ENCODE results near the gene GEMIN7. TPM values are rescaled to one million over a fixed set of nuclear protein-coding genes. Genes with fewer than 3 reads are reported as not detected.

Gene GEMIN7
- total RNA-seq, 4 donors from 2014 or later: 18.8 to 29.8 (median 20.5) TPM

GRCh38 chr19:45061965-45062364 is 17.1 kb upstream of the GEMIN7 start:
- DNase-seq (ENCODE audit: low spot score in 2 of 2): no peak
- H3K27ac ChIP-seq: no peak overlapping the region
- no peaks in the 10 kb centered on the region for H3K9me3 ChIP-seq
- H3K4me1 ChIP-seq: peaks cover 4% of the 10 kb centered on the region
- H3K36me3 ChIP-seq: peaks cover 95% of the 10 kb centered on the region
- TF ChIP-seq EP300 (IDR thresholded peaks at IDR 0.05): no peak
- TF ChIP-seq POLR2AphosphoS5 (IDR thresholded peaks at IDR 0.05): no peak
- no peak for TF ChIP-seq CTCF (IDR thresholded peaks at IDR 0.05)
- no peak for TF ChIP-seq POLR2A (IDR thresholded peaks at IDR 0.05)
- no peak overlapping the region for H3K4me3 ChIP-seq
- no peaks in the 10 kb centered on the region for H3K27me3 ChIP-seq
- WGBS: 87% methylated on average over 4 of the region's 4 CpGs

GRCh38 chr19:45063851-45064801 is 14.9 kb upstream of the GEMIN7 start:
- WGBS: 97% methylated on average over 70 of the region's 85 CpGs
- no peak for TF ChIP-seq CTCF (IDR thresholded peaks at IDR 0.05)
- no peak for TF ChIP-seq POLR2AphosphoS5 (IDR thresholded peaks at IDR 0.05)
- TF ChIP-seq EP300 (IDR thresholded peaks at IDR 0.05): no peak
- TF ChIP-seq POLR2A (IDR thresholded peaks at IDR 0.05): no peak
- no peak for DNase-seq (ENCODE audit: low spot score in 2 of 2)
- H3K4me3 ChIP-seq: no peak overlapping the region
- peaks cover 95% of the 10 kb centered on the region for H3K36me3 ChIP-seq
- H3K9me3 ChIP-seq: no peaks in the 10 kb centered on the region
- H3K27me3 ChIP-seq: no peaks in the 10 kb centered on the region
- H3K4me1 ChIP-seq: peaks cover 6% of the 10 kb centered on the region
- no peak overlapping the region for H3K27ac ChIP-seq

GRCh38 chr19:45066921-45067661 is 12.0 kb upstream of the GEMIN7 start:
- Histone ChIP-seq H3K27me3 (no peaks in the 10 kb centered on the region), H3K27ac (no peak overlapping the region), H3K9me3 (no peaks in the 10 kb centered on the region), H3K36me3 (peaks cover 94% of the 10 kb centered on the region), H3K4me1 (peaks cover 18% of the 10 kb centered on the region), H3K4me3 (no peak overlapping the region)
- DNase-seq (ENCODE audit: low spot score in 2 of 2): no peak
- TF ChIP-seq CTCF (IDR thresholded peaks at IDR 0.05): no peak
- no peak for TF ChIP-seq POLR2A (IDR thresholded peaks at IDR 0.05)
- no peak for TF ChIP-seq EP300 (IDR thresholded peaks at IDR 0.05)
- TF ChIP-seq POLR2AphosphoS5 (IDR thresholded peaks at IDR 0.05): no peak
- 95% methylated on average over 26 of the region's 38 CpGs for WGBS

GRCh38 chr19:45068041-45068440 is 11.0 kb upstream of the GEMIN7 start:
- H3K27ac ChIP-seq: no peak overlapping the region
- no peaks in the 10 kb centered on the region for H3K27me3 ChIP-seq
- 82% methylated on average over 6 of the region's 10 CpGs for WGBS
- H3K36me3 ChIP-seq: peaks cover 91% of the 10 kb centered on the region
- peaks cover 28% of the 10 kb centered on the region for H3K4me1 ChIP-seq
- TF ChIP-seq CTCF (IDR thresholded peaks at IDR 0.05) (no peak), POLR2AphosphoS5 (IDR thresholded peaks at IDR 0.05) (no peak), EP300 (IDR thresholded peaks at IDR 0.05) (no peak), POLR2A (IDR thresholded peaks at IDR 0.05) (no peak)
- no peak overlapping the region for H3K4me3 ChIP-seq
- DNase-seq (ENCODE audit: low spot score in 2 of 2): no peak
- H3K9me3 ChIP-seq: no peaks in the 10 kb centered on the region

- 55% methylated on average over 13 of the region's 13 CpGs for WGBS
- H3K4me1 ChIP-seq: peaks cover 28% of the 10 kb centered on the region
- no peaks in the 10 kb centered on the region for H3K27me3 ChIP-seq
- no peak for DNase-seq (ENCODE audit: low spot score in 2 of 2)
- peak overlapping the region; percentile 31 for H3K27ac ChIP-seq
- H3K4me3 ChIP-seq: no peak overlapping the region
- no peaks in the 10 kb centered on the region for H3K9me3 ChIP-seq
- peaks cover 82% of the 10 kb centered on the region for H3K36me3 ChIP-seq
- TF ChIP-seq POLR2A (IDR thresholded peaks at IDR 0.05): no peak
- TF ChIP-seq CTCF (IDR thresholded peaks at IDR 0.05): no peak
- no peak for TF ChIP-seq EP300 (IDR thresholded peaks at IDR 0.05)
- TF ChIP-seq POLR2AphosphoS5 (IDR thresholded peaks at IDR 0.05): no peak
These were observed 10.0 kb upstream of the GEMIN7 start for GRCh38 chr19:45069056-45069455.

All from suprapubic skin (tissue), 4 donors.